Measurements from ENCODE around the gene LCN9. TPM values are rescaled to one million over a fixed set of nuclear protein-coding genes. Genes with fewer than 3 reads are reported as not detected.

Gene LCN9
- total RNA-seq, 1 experiment from 2014 or later, result not detected

DNA sequence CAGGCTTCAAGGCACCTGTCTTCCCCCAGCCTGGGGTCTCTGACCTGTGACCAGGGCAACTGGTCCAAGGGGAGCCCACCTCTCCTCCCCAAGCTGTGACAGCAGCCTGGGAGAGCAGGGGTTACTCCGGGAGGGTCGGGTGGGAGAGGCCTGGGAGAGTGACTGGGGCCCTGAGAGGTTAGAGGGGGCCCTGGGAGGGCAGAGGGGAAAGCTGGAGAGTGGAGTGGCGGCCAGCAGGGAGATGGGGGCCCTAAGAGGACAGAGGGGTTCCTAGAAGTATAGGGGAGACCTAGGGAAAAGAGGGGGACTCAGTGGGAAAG is 302 bp downstream of the LCN9 start:
- ChIA-PET CTCF (no interaction called here), POLR2A (ENCODE audit: unreplicated experiment) (no interaction called here)
- H3K27ac ChIP-seq (ENCODE audit: low read length), result no peak overlapping the region
- no peaks in the 10 kb centered on the region for H3K9me2 ChIP-seq (replicated peaks; ENCODE audit: low read length)
- TF ChIP-seq, protein P1, sequence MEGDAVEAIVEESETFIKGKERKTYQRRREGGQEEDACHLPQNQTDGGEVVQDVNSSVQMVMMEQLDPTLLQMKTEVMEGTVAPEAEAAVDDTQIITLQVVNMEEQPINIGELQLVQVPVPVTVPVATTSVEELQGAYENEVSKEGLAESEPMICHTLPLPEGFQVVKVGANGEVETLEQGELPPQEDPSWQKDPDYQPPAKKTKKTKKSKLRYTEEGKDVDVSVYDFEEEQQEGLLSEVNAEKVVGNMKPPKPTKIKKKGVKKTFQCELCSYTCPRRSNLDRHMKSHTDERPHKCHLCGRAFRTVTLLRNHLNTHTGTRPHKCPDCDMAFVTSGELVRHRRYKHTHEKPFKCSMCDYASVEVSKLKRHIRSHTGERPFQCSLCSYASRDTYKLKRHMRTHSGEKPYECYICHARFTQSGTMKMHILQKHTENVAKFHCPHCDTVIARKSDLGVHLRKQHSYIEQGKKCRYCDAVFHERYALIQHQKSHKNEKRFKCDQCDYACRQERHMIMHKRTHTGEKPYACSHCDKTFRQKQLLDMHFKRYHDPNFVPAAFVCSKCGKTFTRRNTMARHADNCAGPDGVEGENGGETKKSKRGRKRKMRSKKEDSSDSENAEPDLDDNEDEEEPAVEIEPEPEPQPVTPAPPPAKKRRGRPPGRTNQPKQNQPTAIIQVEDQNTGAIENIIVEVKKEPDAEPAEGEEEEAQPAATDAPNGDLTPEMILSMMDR (conservative IDR thresholded peaks at IDR 0.05; ENCODE audit: low read depth, low read length), result no peak
- no peak for TF ChIP-seq EZH2 (IDR thresholded peaks at IDR 0.05; ENCODE audit: low read length, unreplicated experiment)
- TF ChIP-seq EZH2phosphoT487 (IDR thresholded peaks at IDR 0.05; ENCODE audit: borderline replicate concordance, low read length), result no peak
- H2AFZ ChIP-seq (ENCODE audit: low read length), result no peak overlapping the region
- no peak for ATAC-seq
- 0 out of 2 replicates have a peak, but pooled peaks cover 3% of the 10 kb centered on the region for H3K27me3 ChIP-seq (ENCODE audit: low read length)
- intact Hi-C loops (cut with micrococcal nuclease), result no loop called here
- no peak overlapping the region for H3K9ac ChIP-seq (ENCODE audit: low read length)
- no peak overlapping the region for H3K4me2 ChIP-seq (ENCODE audit: low read length)
- no peaks in the 10 kb centered on the region for H3K9me3 ChIP-seq (ENCODE audit: low read length)
- H3K4me1 ChIP-seq (ENCODE audit: insufficient read depth, low read length), result no peaks in the 10 kb centered on the region
- no TSS peak for BruUV-seq (replicated peaks)
- no peaks in the 10 kb centered on the region for H3K79me2 ChIP-seq (ENCODE audit: low read length)
- H3K36me3 ChIP-seq (ENCODE audit: low read depth, low read length), result no peaks in the 10 kb centered on the region
- no peak for DNase-seq
- no peak overlapping the region for H3K4me3 ChIP-seq (ENCODE audit: low read length)
- no peaks in the 10 kb centered on the region for H4K20me1 ChIP-seq (ENCODE audit: low read length)
- H3F3A ChIP-seq (ENCODE audit: low read length, unreplicated experiment), result no peaks in the 10 kb centered on the region

DNA sequence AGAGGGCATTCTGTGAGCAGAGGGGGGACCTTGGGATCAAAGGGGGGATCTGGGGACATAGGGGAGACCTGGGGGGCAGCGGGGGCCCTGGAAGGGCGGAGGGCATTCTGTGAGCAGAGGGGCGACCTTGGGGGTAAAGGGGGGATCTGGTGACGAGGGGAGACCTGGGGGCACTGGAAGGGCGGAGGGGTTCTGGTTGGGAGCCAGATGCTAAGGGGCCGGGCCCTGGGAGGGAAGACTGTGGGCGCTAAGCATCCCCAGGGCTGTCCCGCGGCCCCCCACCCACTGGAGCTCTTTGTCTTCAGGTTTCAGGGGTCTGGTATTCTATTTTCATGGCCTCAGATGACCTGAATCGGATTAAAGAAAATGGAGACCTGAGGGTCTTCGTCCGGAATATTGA is 748 bp downstream of the LCN9 start:
- no peak for ATAC-seq
- 0 out of 2 replicates have a peak, but pooled peaks cover 3% of the 10 kb centered on the region for H3K27me3 ChIP-seq (ENCODE audit: low read length)

DNA sequence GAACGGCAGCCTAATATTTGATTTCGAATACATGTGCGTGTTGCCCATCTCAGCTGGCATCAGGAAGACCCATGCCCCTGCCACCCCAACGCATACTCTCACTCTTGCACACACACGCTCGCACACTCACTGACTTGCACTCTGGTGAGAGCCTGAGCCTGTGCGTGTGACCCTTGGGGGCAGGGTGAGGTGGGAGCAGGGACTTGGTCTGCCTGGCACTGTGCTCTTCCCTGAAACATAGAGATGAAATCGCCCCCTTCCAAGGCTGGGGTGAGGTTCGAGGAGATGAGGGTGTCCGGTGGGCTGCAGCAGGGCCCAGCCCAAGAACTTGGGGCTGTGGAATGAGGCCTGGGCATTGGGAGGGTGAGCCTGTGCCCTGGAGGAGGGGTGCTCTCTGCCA is 1.2 kb downstream of the LCN9 start:
- no peak overlapping the region for H3K27ac ChIP-seq (ENCODE audit: low read length)
- no peaks in the 10 kb centered on the region for H3K4me1 ChIP-seq (ENCODE audit: insufficient read depth, low read length)
- H3K4me2 ChIP-seq (ENCODE audit: low read length), result no peak overlapping the region
- ATAC-seq (no peak), DNase-seq (no peak)
- H2AFZ ChIP-seq (ENCODE audit: low read length), result no peak overlapping the region
- H3K9me2 ChIP-seq (replicated peaks; ENCODE audit: low read length), result no peaks in the 10 kb centered on the region
- POLR2A ChIA-PET (ENCODE audit: unreplicated experiment), result no interaction called here
- intact Hi-C loops (cut with micrococcal nuclease), result no loop called here
- 0 out of 2 replicates have a peak, but pooled peaks cover 3% of the 10 kb centered on the region for H3K27me3 ChIP-seq (ENCODE audit: low read length)
- BruUV-seq (replicated peaks), result no TSS peak
- H3K9me3 ChIP-seq (ENCODE audit: low read length), result no peaks in the 10 kb centered on the region
- no peaks in the 10 kb centered on the region for H3F3A ChIP-seq (ENCODE audit: low read length, unreplicated experiment)
- H3K36me3 ChIP-seq (ENCODE audit: low read depth, low read length), result no peaks in the 10 kb centered on the region
- TF ChIP-seq, protein P1 (conservative IDR thresholded peaks at IDR 0.05; ENCODE audit: low read depth, low read length), result no peak
- no peak for TF ChIP-seq EZH2 (IDR thresholded peaks at IDR 0.05; ENCODE audit: low read length, unreplicated experiment)
- TF ChIP-seq EZH2phosphoT487 (IDR thresholded peaks at IDR 0.05; ENCODE audit: borderline replicate concordance, low read length), result no peak
- CTCF ChIA-PET, result no interaction called here
- H3K9ac ChIP-seq (ENCODE audit: low read length), result no peak overlapping the region
- no peaks in the 10 kb centered on the region for H4K20me1 ChIP-seq (ENCODE audit: low read length)
- no peaks in the 10 kb centered on the region for H3K79me2 ChIP-seq (ENCODE audit: low read length)
- no peak overlapping the region for H3K4me3 ChIP-seq (ENCODE audit: low read length)

More for the DNA sequence above, 748 bp downstream of the LCN9 start:
- no TSS peak for BruUV-seq (replicated peaks)
- intact Hi-C loops (cut with micrococcal nuclease), result no loop called here
- H3K9ac ChIP-seq (ENCODE audit: low read length), result no peak overlapping the region
- H3K4me3 ChIP-seq (ENCODE audit: low read length), result no peak overlapping the region
- POLR2A ChIA-PET (ENCODE audit: unreplicated experiment), result no interaction called here
- H3F3A ChIP-seq (ENCODE audit: low read length, unreplicated experiment), result no peaks in the 10 kb centered on the region
- H3K4me1 ChIP-seq (ENCODE audit: insufficient read depth, low read length), result no peaks in the 10 kb centered on the region
- no peaks in the 10 kb centered on the region for H4K20me1 ChIP-seq (ENCODE audit: low read length)
- no peak overlapping the region for H3K4me2 ChIP-seq (ENCODE audit: low read length)
- no peak for DNase-seq
- no peaks in the 10 kb centered on the region for H3K79me2 ChIP-seq (ENCODE audit: low read length)
- no peak overlapping the region for H2AFZ ChIP-seq (ENCODE audit: low read length)
- CTCF ChIA-PET, result no interaction called here
- H3K36me3 ChIP-seq (ENCODE audit: low read depth, low read length), result no peaks in the 10 kb centered on the region
- TF ChIP-seq, protein P1 (conservative IDR thresholded peaks at IDR 0.05; ENCODE audit: low read depth, low read length), result no peak
- TF ChIP-seq EZH2phosphoT487 (IDR thresholded peaks at IDR 0.05; ENCODE audit: borderline replicate concordance, low read length) (no peak), EZH2 (IDR thresholded peaks at IDR 0.05; ENCODE audit: low read length, unreplicated experiment) (no peak)
- no peak overlapping the region for H3K27ac ChIP-seq (ENCODE audit: low read length)
- no peaks in the 10 kb centered on the region for H3K9me3 ChIP-seq (ENCODE audit: low read length)
- H3K9me2 ChIP-seq (replicated peaks; ENCODE audit: low read length), result no peaks in the 10 kb centered on the region
